ENCODE results near the gene CYP1A2. TPM values are rescaled to one million over a fixed set of nuclear protein-coding genes. Genes with fewer than 3 reads are reported as not detected.

Gene CYP1A2
- not detected in 2 replicates for total RNA-seq (2014; rRNA removed)
- Bru-seq, nascent RNA: not detected
- not detected for BruChase-seq, experiment 1, labeled RNA remaining after a 6-hour chase
- not detected for BruChase-seq, experiment 2, labeled RNA remaining after a 2-hour chase
- long read RNA-seq: 0 reads

- Histone ChIP-seq H3K4me1 (ENCODE audit: insufficient read depth, low read length) (no peaks in the 10 kb centered on the region), H3K4me3 (ENCODE audit: low read length) (no peak within 1 kb of the TSS), H3K36me3 (ENCODE audit: low read depth, low read length) (no peaks in the 10 kb centered on the region), H2AFZ (ENCODE audit: low read length) (no peak within 1 kb of the TSS), H4K20me1 (ENCODE audit: low read length) (no peaks in the 10 kb centered on the region), H3K79me2 (ENCODE audit: low read length) (no peaks in the 10 kb centered on the region), H3K9me3 (ENCODE audit: low read length) (no peaks in the 10 kb centered on the region), H3F3A (ENCODE audit: low read length, unreplicated experiment) (no peaks in the 10 kb centered on the region), H3K27me3 (ENCODE audit: low read length) (no peaks in the 10 kb centered on the region), H3K9ac (ENCODE audit: low read length) (no peak within 1 kb of the TSS), H3K9me2 (replicated peaks; ENCODE audit: low read length) (no peaks in the 10 kb centered on the region), H3K4me2 (ENCODE audit: low read length) (no peak within 1 kb of the TSS), H3K27ac (ENCODE audit: low read length) (no peak within 1 kb of the TSS)
- ChIA-PET POLR2A (ENCODE audit: unreplicated experiment) (no interaction called here), CTCF (no interaction called here)
- no peak for TF ChIP-seq EZH2phosphoT487 (IDR thresholded peaks at IDR 0.05; ENCODE audit: borderline replicate concordance, low read length)
- TF ChIP-seq, protein P1, sequence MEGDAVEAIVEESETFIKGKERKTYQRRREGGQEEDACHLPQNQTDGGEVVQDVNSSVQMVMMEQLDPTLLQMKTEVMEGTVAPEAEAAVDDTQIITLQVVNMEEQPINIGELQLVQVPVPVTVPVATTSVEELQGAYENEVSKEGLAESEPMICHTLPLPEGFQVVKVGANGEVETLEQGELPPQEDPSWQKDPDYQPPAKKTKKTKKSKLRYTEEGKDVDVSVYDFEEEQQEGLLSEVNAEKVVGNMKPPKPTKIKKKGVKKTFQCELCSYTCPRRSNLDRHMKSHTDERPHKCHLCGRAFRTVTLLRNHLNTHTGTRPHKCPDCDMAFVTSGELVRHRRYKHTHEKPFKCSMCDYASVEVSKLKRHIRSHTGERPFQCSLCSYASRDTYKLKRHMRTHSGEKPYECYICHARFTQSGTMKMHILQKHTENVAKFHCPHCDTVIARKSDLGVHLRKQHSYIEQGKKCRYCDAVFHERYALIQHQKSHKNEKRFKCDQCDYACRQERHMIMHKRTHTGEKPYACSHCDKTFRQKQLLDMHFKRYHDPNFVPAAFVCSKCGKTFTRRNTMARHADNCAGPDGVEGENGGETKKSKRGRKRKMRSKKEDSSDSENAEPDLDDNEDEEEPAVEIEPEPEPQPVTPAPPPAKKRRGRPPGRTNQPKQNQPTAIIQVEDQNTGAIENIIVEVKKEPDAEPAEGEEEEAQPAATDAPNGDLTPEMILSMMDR (conservative IDR thresholded peaks at IDR 0.05; ENCODE audit: low read depth, low read length): no peak
- no peak for TF ChIP-seq EZH2 (IDR thresholded peaks at IDR 0.05; ENCODE audit: low read length, unreplicated experiment)
- BruUV-seq (replicated peaks): no TSS peak
- intact Hi-C loops (cut with micrococcal nuclease): no loop called here
- DNase-seq (no peak), ATAC-seq (no peak)
Observed at GRCh38 chr15:74748322-74748946, at the start of gene CYP1A2. Gene CYP1A2, plus strand, starts transcription at chr15:74748845. Its CDS starts 894 bp downstream, at chr15:74749739.

DNA sequence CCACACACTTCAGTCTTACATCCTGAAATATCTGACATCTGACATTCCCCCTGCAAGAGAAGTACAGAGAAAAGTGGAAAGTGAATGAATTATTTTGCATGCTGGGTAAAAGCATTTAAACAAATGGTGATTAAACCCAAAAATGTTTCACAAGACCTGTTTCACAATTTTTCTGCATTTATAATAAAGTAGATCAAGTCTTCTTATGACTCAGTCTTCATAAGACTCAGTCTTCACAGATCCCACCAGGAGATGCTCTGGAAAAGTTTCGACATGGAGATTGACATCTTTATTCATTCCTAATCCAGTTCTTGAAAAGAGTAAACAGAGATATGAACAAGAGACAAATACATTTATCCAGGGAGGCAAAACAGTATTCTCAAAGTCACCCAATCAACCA is 39.6 kb upstream of the CYP1A2 start:
- Histone ChIP-seq H3K4me3 (ENCODE audit: low read length) (no peak overlapping the region), H3K9ac (ENCODE audit: low read length) (no peak overlapping the region), H2AFZ (ENCODE audit: low read length) (no peak overlapping the region), H3K36me3 (ENCODE audit: low read depth, low read length) (no peaks in the 10 kb centered on the region), H3K27ac (ENCODE audit: low read length) (no peak overlapping the region), H3F3A (ENCODE audit: low read length, unreplicated experiment) (no peaks in the 10 kb centered on the region), H3K79me2 (ENCODE audit: low read length) (no peaks in the 10 kb centered on the region), H3K4me2 (ENCODE audit: low read length) (no peak overlapping the region), H4K20me1 (ENCODE audit: low read length) (no peaks in the 10 kb centered on the region), H3K27me3 (ENCODE audit: low read length) (0 out of 2 replicates have a peak, but pooled peaks cover 3% of the 10 kb centered on the region), H3K9me2 (replicated peaks; ENCODE audit: low read length) (no peaks in the 10 kb centered on the region), H3K4me1 (ENCODE audit: insufficient read depth, low read length) (no peaks in the 10 kb centered on the region), H3K9me3 (ENCODE audit: low read length) (no peaks in the 10 kb centered on the region)
- intact Hi-C loops (cut with micrococcal nuclease): no loop called here
- DNase-seq: no peak
- no peak for ATAC-seq
- TF ChIP-seq EZH2 (IDR thresholded peaks at IDR 0.05; ENCODE audit: low read length, unreplicated experiment) (no peak), EZH2phosphoT487 (IDR thresholded peaks at IDR 0.05; ENCODE audit: borderline replicate concordance, low read length) (no peak)
- TF ChIP-seq, protein P1 (conservative IDR thresholded peaks at IDR 0.05; ENCODE audit: low read depth, low read length): no peak
- BruUV-seq (replicated peaks): no TSS peak
- POLR2A ChIA-PET (ENCODE audit: unreplicated experiment): no interaction called here
- CTCF ChIA-PET: no interaction called here

GRCh38 chr15:74709892-74710291 is 38.8 kb upstream of the CYP1A2 start:
- DNase-seq (no peak), ATAC-seq (no peak)
- Histone ChIP-seq H2AFZ (ENCODE audit: low read length) (no peak overlapping the region), H3K9me3 (ENCODE audit: low read length) (no peaks in the 10 kb centered on the region), H3F3A (ENCODE audit: low read length, unreplicated experiment) (no peaks in the 10 kb centered on the region), H3K79me2 (ENCODE audit: low read length) (no peaks in the 10 kb centered on the region), H3K9me2 (replicated peaks; ENCODE audit: low read length) (no peaks in the 10 kb centered on the region), H3K4me1 (ENCODE audit: insufficient read depth, low read length) (no peaks in the 10 kb centered on the region), H3K4me2 (ENCODE audit: low read length) (no peak overlapping the region), H3K4me3 (ENCODE audit: low read length) (no peak overlapping the region), H3K36me3 (ENCODE audit: low read depth, low read length) (no peaks in the 10 kb centered on the region), H3K27me3 (ENCODE audit: low read length) (0 out of 2 replicates have a peak, but pooled peaks cover 3% of the 10 kb centered on the region), H3K27ac (ENCODE audit: low read length) (no peak overlapping the region), H4K20me1 (ENCODE audit: low read length) (no peaks in the 10 kb centered on the region), H3K9ac (ENCODE audit: low read length) (no peak overlapping the region)
- TF ChIP-seq EZH2phosphoT487 (IDR thresholded peaks at IDR 0.05; ENCODE audit: borderline replicate concordance, low read length) (no peak), EZH2 (IDR thresholded peaks at IDR 0.05; ENCODE audit: low read length, unreplicated experiment) (no peak)
- TF ChIP-seq, protein P1 (conservative IDR thresholded peaks at IDR 0.05; ENCODE audit: low read depth, low read length): no peak
- ChIA-PET POLR2A (ENCODE audit: unreplicated experiment) (no interaction called here), CTCF (no interaction called here)
- BruUV-seq (replicated peaks): no TSS peak
- intact Hi-C loops (cut with micrococcal nuclease): no loop called here
